Keratinocyte (primary cell): ENCODE results near the gene KCNB1. TPM values are rescaled to one million over a fixed set of nuclear protein-coding genes. Genes with fewer than 3 reads are reported as not detected.

Experiments used
- DNase-seq: peaks from one replicate; pipeline ENCODE4 v3.0.0-alpha.2; 2011; ENCODE audit warnings: low read depth, missing footprints, low spot score
- FAIRE-seq: peaks from 2 replicates; lab custom pipeline; 2011; peaks lifted over from hg19 to GRCh38; lab: Jason Lieb, UNC
- H2AFZ ChIP-seq: 2 replicates; pipeline ENCODE4 v1.6.0; 2012; ENCODE audit warnings: low read length, control low read depth, inconsistent platforms; ENCODE audit not compliant: control insufficient read depth
- H3K27ac ChIP-seq: 2 replicates; pipeline ENCODE4 v1.5.1; 2011; ENCODE audit warnings: low read length; ENCODE audit not compliant: control insufficient read depth, insufficient read depth
- H3K27me3 ChIP-seq: 3 replicates; pipeline ENCODE4 v1.6.0; 2011; ENCODE audit warnings: low read length; ENCODE audit not compliant: control insufficient read depth, insufficient read depth; ENCODE audit errors: extremely low read depth
- H3K36me3 ChIP-seq, 2 experiments: 2 replicates in 1 of 2; 3 replicates in 1 of 2; pipeline ENCODE4 v1.5.1; 2011; ENCODE audit warnings: low read length in 2 of 2, mild to moderate bottlenecking in 1 of 2; ENCODE audit not compliant: control insufficient read depth in 2 of 2, insufficient read depth in 2 of 2; ENCODE audit errors: extremely low read depth in 1 of 2
- H3K4me1 ChIP-seq: 3 replicates; pipeline ENCODE4 v1.5.1; 2011; ENCODE audit warnings: low read length; ENCODE audit not compliant: control insufficient read depth, insufficient read depth; ENCODE audit errors: extremely low read depth
- H3K4me2 ChIP-seq: 3 replicates; pipeline ENCODE4 v1.6.0; 2011; ENCODE audit warnings: low read depth, low read length; ENCODE audit not compliant: control insufficient read depth, insufficient read depth; ENCODE audit errors: extremely low read depth
- H3K4me3 ChIP-seq, 3 experiments: fragments of 200-600 bp in 1 of 3; sonication (generic) in 1 of 3; 2 replicates in 2 of 3; 3 replicates in 1 of 3; pipeline ENCODE4 v1.5.1; 2011 to 2016; ENCODE audit warnings: low read length in 3 of 3, mild to moderate bottlenecking in 3 of 3, control low read depth in 2 of 3, inconsistent platforms in 1 of 3, low read depth in 1 of 3, mixed read lengths in 1 of 3, mixed run types in 1 of 3, moderate library complexity in 1 of 3; ENCODE audit not compliant: control insufficient read depth in 2 of 3, insufficient read depth in 2 of 3; ENCODE audit errors: extremely low read depth in 1 of 3
- H3K79me2 ChIP-seq: 2 replicates; pipeline ENCODE4 v1.6.0; 2012; ENCODE audit warnings: low read length; ENCODE audit not compliant: control insufficient read depth, insufficient read depth
- H3K9ac ChIP-seq: 3 replicates; pipeline ENCODE4 v1.6.0; 2011; ENCODE audit warnings: low read length; ENCODE audit not compliant: control insufficient read depth, insufficient read depth; ENCODE audit errors: extremely low read depth
- H3K9me1 ChIP-seq: 3 replicates; pipeline ENCODE4 v1.6.0; 2011; ENCODE audit warnings: low read length; ENCODE audit not compliant: control insufficient read depth, insufficient read depth; ENCODE audit errors: extremely low read depth
- H3K9me3 ChIP-seq: 2 replicates; pipeline ENCODE4 v1.5.1; 2012; ENCODE audit warnings: low read depth, low read length; ENCODE audit not compliant: control insufficient read depth
- H4K20me1 ChIP-seq: 3 replicates; pipeline ENCODE4 v1.6.0; 2011; ENCODE audit warnings: low read length; ENCODE audit not compliant: control insufficient read depth, insufficient read depth; ENCODE audit errors: extremely low read depth
- CTCF ChIP-seq, 3 experiments: IDR thresholded peaks in 1 of 3; conservative IDR thresholded peaks in 1 of 3; optimal IDR thresholded peaks in 1 of 3; 2 replicates in 2 of 3; 3 replicates in 1 of 3; pipeline versions ENCODE3 to v1.5.1; 2011; ENCODE audit warnings: low read length in 3 of 3, mild to moderate bottlenecking in 3 of 3, moderate library complexity in 2 of 3, control low read depth in 1 of 3, inconsistent platforms in 1 of 3; ENCODE audit not compliant: insufficient read depth in 2 of 3; ENCODE audit errors: extremely low read depth in 1 of 3
- EZH2 ChIP-seq: IDR thresholded peaks from one replicate; pipeline ENCODE4 v1.6.1; 2012; ENCODE audit warnings: inconsistent platforms, mild to moderate bottlenecking, low read length, moderate library complexity
- dilution Hi-C: fragments of 300-500 bp; cut with MboI; formaldehyde crosslinking; loops from one replicate; pipeline ENCODE4 v1.7.0; 2020; ENCODE audit warnings: low sequenced_read_pairs; ENCODE audit not compliant: extremely low pct_ligation_motif_present
- polyA plus RNA-seq, 5 experiments: library from polyadenylated mRNA; depleted of rRNA in 3 of 5; stranded (reverse) in 3 of 5; stranded (forward) in 1 of 5; unstranded in 1 of 5; fragments of >200 nt; gene quantifications; 1 replicate in 1 of 5; 2 replicates in 3 of 5; 3 replicates in 1 of 5; pipeline versions ENCODE4 v1.2.1 to v1.2.3, GENCODE V29; 2011 to 2012; ENCODE audit warnings: missing spikeins in 2 of 5, low read depth in 1 of 5, low replicate concordance in 1 of 5

Gene KCNB1
- polyA plus RNA-seq, 1 donor (not counting 4 experiments of a cell fraction or from before 2014, with no cell fraction given) = not detected

GRCh38 chr20:49323622-49324238 lies 158.7 kb downstream of the KCNB1 start:
- no peaks in the 10 kb centered on the region for H3K36me3 ChIP-seq
- no peak overlapping the region for H2AFZ ChIP-seq
- H3K9me3 ChIP-seq = no peaks in the 10 kb centered on the region
- H3K79me2 ChIP-seq = no peaks in the 10 kb centered on the region
- no peak overlapping the region for H3K27ac ChIP-seq
- peak; percentile 83 for FAIRE-seq
- DNase-seq = no peak
- H3K9ac ChIP-seq = no peak overlapping the region
- no peaks in the 10 kb centered on the region for H3K9me1 ChIP-seq
- no peaks in the 10 kb centered on the region for H4K20me1 ChIP-seq
- H3K4me2 ChIP-seq = no peak overlapping the region
- H3K4me1 ChIP-seq = peaks cover 3% of the 10 kb centered on the region
- TF ChIP-seq EZH2 (no peak), CTCF (optimal IDR thresholded peaks at IDR 0.05 in 1 of 3, IDR thresholded peaks at IDR 0.05 in 1 of 3, conservative IDR thresholded peaks at IDR 0.05 in 1 of 3; ENCODE audit: extremely low read depth in 1 of 3, insufficient read depth in 2 of 3, low read length in 3 of 3) (peak; percentile 23 to 59 (median 56))
- no peak overlapping the region for H3K4me3 ChIP-seq
- peaks cover 40% of the 10 kb centered on the region for H3K27me3 ChIP-seq
- dilution Hi-C loops = loop anchor here (10.0 kb wide), 1 partner anchor 171 kb away; no protein-coding TSS in a partner anchor

GRCh38 chr20:49320460-49320859 lies 162.0 kb downstream of the KCNB1 start:
- no peaks in the 10 kb centered on the region for H3K9me3 ChIP-seq
- FAIRE-seq = no peak
- no peak overlapping the region for H3K27ac ChIP-seq
- DNase-seq = no peak
- no peak overlapping the region for H2AFZ ChIP-seq
- TF ChIP-seq CTCF (optimal IDR thresholded peaks at IDR 0.05 in 1 of 3, IDR thresholded peaks at IDR 0.05 in 1 of 3, conservative IDR thresholded peaks at IDR 0.05 in 1 of 3; ENCODE audit: extremely low read depth in 1 of 3, insufficient read depth in 2 of 3, low read length in 3 of 3) = peak; percentile 19 to 53 (median 43)
- TF ChIP-seq EZH2 = no peak
- no peak overlapping the region for H3K4me2 ChIP-seq
- no peak overlapping the region for H3K4me3 ChIP-seq
- no peaks in the 10 kb centered on the region for H4K20me1 ChIP-seq
- dilution Hi-C loops = loop anchor here (10.0 kb wide), 1 partner anchor 174 kb away; no protein-coding TSS in a partner anchor
- H3K4me1 ChIP-seq = peaks cover 4% of the 10 kb centered on the region
- no peaks in the 10 kb centered on the region for H3K9me1 ChIP-seq
- no peak overlapping the region for H3K9ac ChIP-seq
- H3K36me3 ChIP-seq = no peaks in the 10 kb centered on the region
- peaks cover 56% of the 10 kb centered on the region for H3K27me3 ChIP-seq
- H3K79me2 ChIP-seq = no peaks in the 10 kb centered on the region
